Islet of Langerhans (tissue), 1 donor: ENCODE measurements around the gene LIPI.
"Not testable (repeated sequence)": the region's sequence is repeated elsewhere in the genome, so short reads cannot be mapped to it uniquely, and the experiment has no call there.

Experiments used
- FAIRE-seq: peaks from one replicate; lab custom pipeline; 2011; peaks lifted over from hg19 to GRCh38; lab: Jason Lieb, UNC

LIPI gene

GRCh38 chr21:14210738-14211137 lies at the start of gene LIPI:
TSS of gene LIPI (minus strand) at chr21:14210955. CDS start at chr21:14210845, 110 bp downstream.
- no peak for FAIRE-seq

DNA sequence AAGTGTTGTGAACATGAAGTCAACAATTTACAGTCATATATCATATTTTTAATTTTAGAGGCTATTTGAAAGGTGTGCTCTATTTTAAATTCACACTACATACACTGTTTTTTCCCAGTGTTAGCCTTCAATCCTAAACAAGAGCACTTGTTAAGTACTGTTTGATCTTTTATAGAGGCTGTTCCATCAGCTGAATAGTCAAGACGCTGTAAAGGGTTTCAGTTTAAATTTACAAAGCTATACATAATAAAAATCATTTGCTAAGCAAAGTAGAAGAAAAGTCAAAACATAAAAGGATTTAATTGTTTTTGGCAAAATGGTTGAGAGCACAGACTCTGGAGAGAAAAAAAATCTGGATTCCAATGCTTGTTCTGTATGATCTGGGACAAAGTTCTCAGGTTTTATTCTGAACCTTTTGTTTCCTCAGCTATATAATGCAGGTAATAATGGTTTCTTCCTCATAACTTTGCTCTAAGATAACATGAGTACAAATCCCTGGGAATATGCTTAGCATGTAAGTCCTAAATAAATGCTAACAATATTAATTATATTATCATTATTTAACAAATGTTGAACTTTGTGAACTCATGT lies 49.5 kb upstream of the LIPI start:
- FAIRE-seq: no peak

- peak; percentile 95 for FAIRE-seq
These were observed 49.0 kb upstream of the LIPI start for GRCh38 chr21:14259747-14260146.

DNA sequence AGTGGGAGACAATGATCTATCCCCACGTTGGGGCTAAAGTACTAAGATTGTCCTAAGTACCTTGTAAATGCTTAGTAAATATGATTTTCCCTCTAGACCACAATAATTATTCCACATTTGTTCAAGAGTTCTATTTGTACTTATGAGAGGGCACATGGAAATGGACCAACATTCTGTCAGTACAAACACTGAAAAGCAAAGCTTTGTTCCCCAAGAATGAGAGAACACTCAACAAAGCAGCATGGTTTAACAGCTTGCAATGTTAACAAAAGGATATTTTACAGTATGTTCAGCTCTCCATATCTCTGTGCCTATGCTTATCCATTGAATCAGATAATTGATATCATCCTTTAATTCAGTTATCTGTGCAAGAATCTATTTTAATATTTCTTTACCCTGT lies 40.6 kb upstream of the LIPI start:
- no peak for FAIRE-seq

GRCh38 chr21:14245711-14246110 lies 35.0 kb upstream of the LIPI start:
- FAIRE-seq: no peak

DNA sequence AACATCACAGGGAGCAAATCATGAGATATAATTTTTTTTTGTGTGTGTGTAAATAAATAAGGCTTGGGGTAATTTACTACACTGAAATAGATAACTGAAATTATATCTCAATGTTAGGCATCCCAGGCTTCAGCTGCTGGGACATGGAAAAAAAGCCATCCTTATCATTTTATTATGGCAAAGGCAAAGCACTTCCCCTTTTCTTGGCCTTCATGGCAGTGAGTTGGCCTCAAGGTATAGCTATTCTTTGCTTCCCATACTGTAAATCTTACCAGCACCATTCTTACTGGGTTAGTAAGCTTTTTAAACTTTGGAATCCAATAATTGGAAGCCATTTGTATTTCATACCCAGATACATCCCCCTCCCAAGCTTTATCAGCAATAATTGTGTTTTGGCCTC lies 34.2 kb upstream of the LIPI start:
- no peak for FAIRE-seq

- no peak for FAIRE-seq
These were observed 33.1 kb upstream of the LIPI start for GRCh38 chr21:14243874-14244273.

DNA sequence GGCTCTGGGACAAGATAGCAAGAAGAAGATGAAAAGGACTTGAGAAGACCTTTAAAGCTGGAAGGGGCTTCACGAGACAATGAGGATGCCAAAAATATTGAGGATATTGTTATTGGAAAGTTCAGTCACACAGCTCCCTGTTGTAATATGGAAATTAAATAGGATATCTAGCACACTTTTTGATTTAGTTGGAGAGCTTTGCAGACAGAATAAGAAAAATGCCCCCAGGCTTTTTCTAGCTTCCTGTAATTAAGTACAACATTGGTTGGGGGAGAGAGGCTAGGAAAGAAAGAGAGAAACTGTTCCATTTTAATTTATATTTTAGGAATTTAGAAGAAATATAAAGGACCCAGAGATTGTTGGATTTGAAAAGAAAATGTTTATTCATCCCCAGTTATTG lies 32.7 kb upstream of the LIPI start:
- FAIRE-seq: no peak

- FAIRE-seq: no peak
These were observed 30.5 kb upstream of the LIPI start for GRCh38 chr21:14241297-14241696.

DNA sequence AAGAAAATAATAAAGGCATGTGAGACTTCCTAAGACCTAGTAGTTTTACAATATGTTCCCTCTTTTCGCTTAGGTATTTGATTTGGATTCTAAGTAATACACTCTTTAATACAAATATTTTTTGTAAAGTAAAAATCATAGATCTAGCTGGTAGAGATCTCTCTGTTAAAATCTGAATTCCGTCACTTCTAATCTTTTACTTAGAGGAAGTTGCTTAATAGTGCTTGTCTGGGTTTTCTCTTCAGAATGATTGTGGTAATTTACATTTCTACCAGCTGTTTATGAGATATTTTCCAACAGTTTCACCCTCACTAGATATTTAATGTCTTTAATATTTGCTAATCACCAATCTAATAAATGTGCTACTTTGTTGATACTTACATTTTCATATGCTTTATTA lies 28.5 kb upstream of the LIPI start:
- FAIRE-seq: no peak

- FAIRE-seq: no peak
These were observed 25.4 kb upstream of the LIPI start for GRCh38 chr21:14236180-14236579.

DNA sequence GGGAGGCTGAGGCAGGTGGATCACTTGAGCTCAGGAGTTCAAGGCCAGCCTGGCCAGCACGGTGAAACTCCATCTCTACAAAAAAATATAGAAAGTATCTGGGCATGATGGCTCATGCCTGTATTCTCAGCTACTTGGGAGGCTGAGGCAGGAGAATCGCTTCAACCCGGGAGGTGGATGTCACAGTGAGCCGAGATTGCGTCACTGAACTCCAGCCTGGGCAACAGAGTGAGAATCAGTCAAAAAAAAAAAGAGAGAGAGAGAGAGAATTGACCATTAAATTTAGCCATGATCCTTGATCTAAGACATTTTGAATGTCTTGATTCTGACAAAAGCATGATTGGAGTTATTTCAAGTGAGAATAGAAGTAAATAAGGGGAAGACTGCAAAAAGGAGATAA lies 24.3 kb upstream of the LIPI start:
- FAIRE-seq: no peak

GRCh38 chr21:14229399-14229798 lies 18.6 kb upstream of the LIPI start:
- FAIRE-seq: no peak

DNA sequence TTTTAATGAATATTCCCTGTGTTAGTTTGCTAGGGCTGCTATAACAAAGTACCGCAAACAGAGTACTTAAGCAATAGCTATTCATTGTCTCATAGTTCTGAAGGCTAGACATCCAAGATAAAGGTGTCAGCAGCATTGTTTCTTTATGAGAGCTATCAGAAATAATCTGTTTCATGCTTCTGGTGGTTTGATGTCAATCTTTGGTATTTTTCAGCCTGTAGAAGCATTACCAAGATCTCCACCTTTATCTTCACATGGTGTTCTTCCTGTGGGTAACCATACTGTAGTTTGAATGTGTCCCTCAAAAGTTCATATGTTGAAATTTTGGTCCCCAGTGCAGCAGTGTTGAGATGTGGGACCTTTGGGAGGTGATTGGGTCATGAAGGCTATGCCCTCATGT lies 12.6 kb upstream of the LIPI start:
- no peak for FAIRE-seq

- no peak for FAIRE-seq
These were observed 5.4 kb upstream of the LIPI start, which contains the start of gene RBM11 for GRCh38 chr21:14215971-14216641. TSS of gene RBM11 (plus strand) at chr21:14216157. CDS start at chr21:14216187, 30 bp downstream.

DNA sequence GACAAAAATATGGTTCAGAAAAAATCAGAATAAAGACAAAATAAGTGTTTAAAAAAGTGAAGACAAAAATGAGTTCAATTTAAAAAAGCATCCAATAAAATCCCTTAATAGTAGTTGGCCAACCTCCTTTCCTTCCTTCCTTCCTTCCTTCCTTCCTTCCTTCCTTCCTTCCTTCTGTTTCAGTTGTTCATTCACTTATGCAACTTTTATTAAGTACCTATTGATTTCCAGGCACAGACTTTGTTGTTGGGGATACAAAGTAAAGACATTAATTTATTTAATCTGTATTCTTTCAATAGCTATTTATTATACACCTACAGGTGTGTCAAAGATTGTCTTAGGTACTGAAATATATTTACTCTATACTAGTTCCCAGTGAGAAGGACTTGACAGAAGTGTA lies 2.4 kb upstream of the LIPI start:
- FAIRE-seq: no peak

DNA sequence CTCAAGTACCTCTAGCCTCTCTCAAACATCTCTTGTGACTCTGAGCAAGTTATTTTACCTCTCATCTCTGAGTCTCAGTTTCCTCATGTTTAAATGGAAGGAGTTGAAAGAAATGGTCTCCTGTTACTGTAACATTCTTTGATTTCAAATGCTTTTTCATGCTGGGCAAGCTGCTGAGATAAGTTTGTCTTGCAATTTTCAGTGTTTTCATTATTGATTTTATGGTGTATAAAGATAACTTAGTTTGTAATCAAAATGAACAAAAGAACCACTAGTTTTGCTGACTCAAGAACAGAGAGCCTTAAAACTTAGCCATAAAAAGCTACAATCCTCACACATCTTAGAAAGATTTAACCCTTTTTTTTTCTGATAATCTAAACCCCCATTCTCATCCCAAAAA lies 4.5 kb downstream of the LIPI start:
- no peak for FAIRE-seq

DNA sequence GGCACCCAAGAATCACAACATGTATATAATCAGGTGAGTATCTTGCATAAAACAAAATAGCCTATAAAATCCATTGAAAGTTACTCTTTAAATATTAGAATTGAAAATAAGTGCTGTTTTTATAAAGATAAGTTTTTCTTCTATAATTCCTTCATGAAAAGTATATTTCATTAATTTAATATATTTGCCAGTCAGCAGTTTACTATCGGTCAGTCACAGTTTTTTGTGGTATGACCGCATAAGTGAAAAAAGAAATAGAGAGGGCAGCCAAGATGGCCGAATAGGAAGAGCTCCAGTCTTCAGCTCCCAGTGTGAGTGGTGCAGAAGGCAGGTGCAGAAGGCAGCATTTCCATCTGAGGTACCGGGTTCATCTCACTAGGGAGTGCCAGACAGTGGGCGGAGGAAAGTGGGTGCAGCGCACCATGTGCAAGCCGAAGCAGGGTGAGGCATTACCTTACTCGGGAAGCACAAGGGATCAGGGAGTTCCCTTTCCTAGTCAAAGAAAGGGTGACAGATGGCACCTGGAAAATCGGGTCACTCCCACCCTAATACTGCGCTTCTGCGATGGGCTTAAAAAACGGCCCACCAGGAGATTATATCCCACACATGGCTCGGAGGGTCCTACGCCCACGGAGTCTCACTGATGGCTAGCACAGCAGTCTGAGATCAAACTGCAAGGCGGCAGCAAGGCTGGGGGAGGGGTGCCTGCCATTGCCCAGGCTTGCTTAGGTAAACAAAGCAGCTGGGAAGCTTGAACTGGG lies 44.1 kb downstream of the LIPI start:
- not testable (repeated sequence) for FAIRE-seq

GRCh38 chr21:14143999-14144398 lies 66.8 kb downstream of the LIPI start:
- no peak for FAIRE-seq

DNA sequence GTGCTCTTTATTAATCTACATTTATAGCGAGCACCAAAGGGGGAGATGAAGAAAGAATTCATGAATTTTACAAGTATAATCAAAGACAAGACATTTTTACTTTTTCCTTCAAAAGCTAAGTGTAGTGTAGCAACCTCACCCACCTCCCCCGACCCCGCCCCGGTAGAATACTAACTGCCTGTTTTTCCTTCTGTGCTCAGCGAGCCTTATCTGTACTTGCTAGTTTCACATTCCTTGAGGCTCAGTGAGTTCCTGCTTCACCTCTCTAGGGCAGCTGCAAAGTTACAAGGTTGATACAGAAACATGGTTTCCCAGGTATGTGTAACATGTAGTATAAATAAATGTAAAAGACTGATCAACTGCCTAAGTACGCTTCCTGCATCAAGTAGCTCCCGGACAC lies 86.5 kb downstream of the LIPI start:
- no peak for FAIRE-seq

DNA sequence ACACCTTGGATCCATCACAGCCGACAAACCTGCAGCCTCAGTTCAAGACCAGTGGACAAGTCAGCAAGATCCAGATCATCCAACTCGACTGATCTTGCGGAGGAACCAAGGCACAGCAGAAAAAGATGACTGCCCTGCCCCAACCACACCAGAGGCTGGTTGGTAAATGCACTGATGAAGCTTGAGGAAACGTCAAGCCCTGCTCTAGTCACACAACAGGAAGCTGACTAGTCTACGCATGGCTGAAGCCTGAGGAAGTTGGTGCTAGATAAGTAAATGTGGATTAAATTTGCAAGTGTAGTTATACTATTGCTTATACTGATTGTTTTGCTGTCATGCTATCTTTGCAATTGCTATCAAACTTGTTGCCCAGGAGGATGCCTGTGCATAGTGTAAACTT lies 89.0 kb downstream of the LIPI start:
- FAIRE-seq: no peak

GRCh38 chr21:14120091-14120734 lies 90.5 kb downstream of the LIPI start:
- FAIRE-seq: no peak

- no peak for FAIRE-seq
These were observed 91.7 kb downstream of the LIPI start for GRCh38 chr21:14119038-14119437.
